IPS-18a (cell line): ENCODE measurements around the gene DNAJC11.
A peak's percentile ranks its signal among the peaks of the same experiment; 100 is the strongest.
"Not testable (repeated sequence)": the region's sequence is repeated elsewhere in the genome, so short reads cannot be mapped to it uniquely, and the experiment has no call there.

Experiments
- H3K27ac ChIP-seq: one replicate; pipeline ENCODE4 v1.5.1; 2013; ENCODE audit warnings: low read length
- H3K27me3 ChIP-seq: one replicate; pipeline ENCODE4 v1.6.1; 2013; ENCODE audit warnings: mild to moderate bottlenecking, low read length; ENCODE audit not compliant: control insufficient read depth, insufficient read depth
- H3K36me3 ChIP-seq: one replicate; pipeline ENCODE4 v1.6.1; 2013; ENCODE audit warnings: low read depth, low read length; ENCODE audit not compliant: control insufficient read depth
- H3K4me1 ChIP-seq: one replicate; pipeline ENCODE4 v1.6.1; 2013; ENCODE audit warnings: low read depth, low read length; ENCODE audit not compliant: control insufficient read depth
- H3K4me3 ChIP-seq: one replicate; pipeline ENCODE4 v1.5.1; 2013; ENCODE audit warnings: low read length
- H3K9ac ChIP-seq: one replicate; pipeline ENCODE4 v1.6.1; 2013; ENCODE audit warnings: mild to moderate bottlenecking, low read length, moderate library complexity
- H3K9me3 ChIP-seq: one replicate; pipeline ENCODE4 v1.6.1; 2013; ENCODE audit warnings: low read depth, low read length; ENCODE audit not compliant: control insufficient read depth

DNAJC11 gene

GRCh38 chr1:6730473-6730872 is 28.9 kb upstream of the DNAJC11 start:
- H3K27ac ChIP-seq = no peak overlapping the region
- H3K4me3 ChIP-seq = no peak overlapping the region
- no peaks in the 10 kb centered on the region for H3K36me3 ChIP-seq
- no peaks in the 10 kb centered on the region for H3K9me3 ChIP-seq
- H3K27me3 ChIP-seq = no peaks in the 10 kb centered on the region
- no peak overlapping the region for H3K9ac ChIP-seq
- peaks cover 8% of the 10 kb centered on the region for H3K4me1 ChIP-seq

DNA sequence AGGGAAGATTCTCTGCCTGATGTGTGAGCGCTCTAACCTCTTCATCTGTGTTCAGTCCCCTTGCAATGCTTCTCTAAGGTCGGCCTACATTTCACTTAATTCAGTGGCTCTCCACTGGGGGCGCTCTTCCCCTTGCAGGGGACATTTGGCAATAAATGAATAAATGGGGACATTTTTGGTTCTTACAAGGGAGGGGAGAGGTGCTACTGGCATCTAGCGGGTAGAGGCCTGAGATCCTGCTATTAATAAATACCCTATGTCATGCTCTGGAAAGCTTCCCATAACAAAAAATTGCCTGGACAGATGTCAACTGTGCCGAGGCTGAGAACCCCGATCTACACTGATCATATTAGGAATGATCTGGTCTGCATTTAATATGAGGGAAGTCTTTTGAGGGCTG is 25.9 kb upstream of the DNAJC11 start:
- no peaks in the 10 kb centered on the region for H3K36me3 ChIP-seq
- no peak overlapping the region for H3K27ac ChIP-seq
- no peak overlapping the region for H3K4me3 ChIP-seq
- no peak overlapping the region for H3K9ac ChIP-seq
- H3K9me3 ChIP-seq = no peaks in the 10 kb centered on the region
- H3K4me1 ChIP-seq = peaks cover 4% of the 10 kb centered on the region
- no peaks in the 10 kb centered on the region for H3K27me3 ChIP-seq

DNA sequence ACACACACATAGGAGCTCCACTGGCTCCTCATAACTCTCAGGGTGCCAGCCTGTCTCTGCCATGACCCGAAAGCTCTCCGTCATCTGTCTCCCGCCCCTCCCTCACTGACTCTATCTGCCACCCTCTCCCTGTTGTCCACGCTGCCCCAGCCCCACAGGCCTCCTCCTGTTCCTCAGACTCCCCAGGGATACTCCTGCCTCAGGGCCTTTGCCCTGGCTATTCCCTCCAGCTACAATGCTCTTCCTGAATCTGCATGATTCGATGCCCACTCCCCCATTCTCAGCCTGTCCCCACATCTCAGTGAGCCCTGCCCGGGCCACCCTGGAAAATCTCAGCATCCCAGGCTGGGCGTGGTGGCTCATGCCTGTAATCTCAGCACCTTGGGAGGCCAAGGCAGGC is 24.6 kb upstream of the DNAJC11 start:
- no peaks in the 10 kb centered on the region for H3K27me3 ChIP-seq
- H3K36me3 ChIP-seq = no peaks in the 10 kb centered on the region
- H3K9me3 ChIP-seq = no peaks in the 10 kb centered on the region
- no peak overlapping the region for H3K4me3 ChIP-seq
- peaks cover 4% of the 10 kb centered on the region for H3K4me1 ChIP-seq
- H3K27ac ChIP-seq = no peak overlapping the region
- no peak overlapping the region for H3K9ac ChIP-seq

DNA sequence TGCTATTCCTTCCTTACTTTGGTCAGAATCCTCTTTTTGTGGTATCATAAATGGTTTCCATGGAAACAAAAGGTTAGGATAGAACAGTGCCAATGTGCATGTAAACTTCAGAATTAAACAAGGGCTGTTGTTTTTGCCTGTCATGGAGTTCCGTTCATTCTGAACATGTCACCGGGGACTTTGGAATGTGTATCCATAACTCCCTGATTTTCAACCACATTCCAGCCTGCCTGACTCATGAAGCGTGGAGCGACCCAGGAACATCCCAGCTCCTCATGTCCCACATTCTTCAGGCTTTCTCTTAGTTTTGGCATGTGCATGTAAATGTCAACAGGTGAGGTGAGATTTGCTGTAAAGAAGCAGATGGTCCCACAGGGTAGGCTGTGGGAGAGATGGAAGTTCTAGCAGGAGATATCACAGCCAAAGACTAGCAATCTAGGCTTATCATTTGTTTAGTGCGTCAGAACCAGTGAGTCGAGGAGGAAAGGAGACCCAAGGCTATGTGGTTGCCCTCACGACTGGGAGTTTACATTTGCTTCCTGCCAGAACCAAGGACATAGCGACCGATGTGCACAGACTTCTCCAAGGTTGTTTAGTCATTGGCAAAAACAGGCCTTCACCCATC is 23.0 kb upstream of the DNAJC11 start:
- Histone ChIP-seq H3K27ac (no peak overlapping the region), H3K4me3 (no peak overlapping the region), H3K36me3 (no peaks in the 10 kb centered on the region), H3K4me1 (no peaks in the 10 kb centered on the region), H3K9ac (no peak overlapping the region), H3K27me3 (no peaks in the 10 kb centered on the region), H3K9me3 (no peaks in the 10 kb centered on the region)

DNA sequence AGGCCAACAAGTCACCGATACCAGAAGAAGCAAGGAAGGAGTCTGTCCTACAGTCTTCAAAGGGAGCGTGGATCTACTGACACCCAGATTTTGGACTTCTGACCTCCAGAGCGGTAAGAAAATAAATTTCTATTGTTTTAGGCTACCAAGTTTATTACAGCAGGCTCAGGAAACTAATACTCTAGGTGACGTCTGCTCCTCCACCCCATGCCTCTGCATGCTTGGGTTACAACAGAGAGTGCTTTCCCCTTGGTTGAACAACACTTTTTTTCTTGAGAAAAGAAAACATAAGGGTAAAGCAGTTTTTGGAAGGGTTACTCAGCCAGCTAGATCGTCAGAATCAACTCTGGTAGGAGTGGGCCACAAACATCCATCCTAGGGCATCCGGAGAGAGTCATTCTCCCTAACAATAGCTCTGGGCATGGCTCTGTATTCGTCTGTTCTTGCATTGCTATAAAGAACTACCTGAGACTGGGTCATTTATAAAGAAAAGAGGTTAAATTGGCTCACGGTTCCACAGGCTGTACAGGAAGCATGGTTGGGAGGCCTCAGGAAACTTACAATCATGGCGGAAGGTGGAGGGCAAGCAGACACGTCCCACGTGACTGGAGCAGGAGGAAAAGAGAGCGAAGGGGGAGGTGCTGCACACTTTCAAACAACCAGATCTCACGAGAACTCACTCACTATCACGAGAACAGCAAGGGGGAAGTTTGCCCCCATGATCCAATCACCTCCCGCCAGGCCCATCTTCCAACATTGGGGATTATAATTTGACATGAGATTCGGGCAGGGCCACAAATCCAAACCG is 22.2 kb upstream of the DNAJC11 start:
- H3K36me3 ChIP-seq = no peaks in the 10 kb centered on the region
- H3K4me1 ChIP-seq = no peaks in the 10 kb centered on the region
- no peak overlapping the region for H3K4me3 ChIP-seq
- H3K27ac ChIP-seq = no peak overlapping the region
- H3K9ac ChIP-seq = no peak overlapping the region
- no peaks in the 10 kb centered on the region for H3K27me3 ChIP-seq
- H3K9me3 ChIP-seq = no peaks in the 10 kb centered on the region

DNA sequence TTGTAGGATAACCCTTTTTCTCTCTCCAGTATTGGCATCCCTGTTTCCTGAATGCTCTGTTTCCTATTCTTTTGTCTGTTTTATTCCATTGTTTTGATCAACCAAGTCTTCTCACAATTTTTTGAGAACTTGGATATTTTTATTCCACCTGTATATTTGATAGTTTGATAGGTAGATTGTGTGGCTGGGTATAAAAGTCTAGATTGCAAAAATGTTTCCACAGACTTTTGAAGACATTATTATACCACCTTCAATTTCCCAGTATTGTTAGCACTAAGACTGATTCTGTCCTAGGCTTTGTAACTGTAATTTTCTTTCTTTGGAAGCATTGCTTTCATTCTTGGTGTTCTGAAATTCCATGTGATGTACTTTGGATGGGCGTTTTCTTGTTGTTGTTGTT is 9.6 kb upstream of the DNAJC11 start:
- H3K27ac ChIP-seq = no peak overlapping the region
- no peak overlapping the region for H3K4me3 ChIP-seq
- H3K36me3 ChIP-seq = no peaks in the 10 kb centered on the region
- no peaks in the 10 kb centered on the region for H3K9me3 ChIP-seq
- no peaks in the 10 kb centered on the region for H3K4me1 ChIP-seq
- H3K9ac ChIP-seq = no peak overlapping the region
- no peaks in the 10 kb centered on the region for H3K27me3 ChIP-seq

DNA sequence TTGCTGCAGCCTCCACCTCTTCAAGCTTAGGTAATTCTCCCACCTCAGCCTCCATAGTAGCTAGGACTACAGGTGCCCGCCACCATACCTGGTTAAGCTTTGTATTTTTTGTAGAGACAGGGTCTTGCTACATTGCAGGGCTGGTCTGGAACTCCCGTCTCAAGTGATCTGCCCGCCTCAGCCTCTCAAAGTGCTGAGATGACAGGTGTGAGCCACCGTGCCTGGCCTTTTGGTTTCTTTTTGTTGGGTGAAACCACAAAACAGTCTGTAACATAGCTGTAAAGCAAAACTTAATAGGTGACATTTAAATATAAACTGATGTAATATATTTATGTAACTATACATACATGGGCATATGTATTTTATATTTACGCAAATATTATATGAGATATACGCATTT is 3.1 kb upstream of the DNAJC11 start:
- H3K4me3 ChIP-seq = no peak overlapping the region
- H3K27me3 ChIP-seq = no peaks in the 10 kb centered on the region
- H3K4me1 ChIP-seq = peaks cover 4% of the 10 kb centered on the region
- H3K9me3 ChIP-seq = no peaks in the 10 kb centered on the region
- H3K27ac ChIP-seq = no peak overlapping the region
- H3K36me3 ChIP-seq = no peaks in the 10 kb centered on the region
- no peak overlapping the region for H3K9ac ChIP-seq

DNA sequence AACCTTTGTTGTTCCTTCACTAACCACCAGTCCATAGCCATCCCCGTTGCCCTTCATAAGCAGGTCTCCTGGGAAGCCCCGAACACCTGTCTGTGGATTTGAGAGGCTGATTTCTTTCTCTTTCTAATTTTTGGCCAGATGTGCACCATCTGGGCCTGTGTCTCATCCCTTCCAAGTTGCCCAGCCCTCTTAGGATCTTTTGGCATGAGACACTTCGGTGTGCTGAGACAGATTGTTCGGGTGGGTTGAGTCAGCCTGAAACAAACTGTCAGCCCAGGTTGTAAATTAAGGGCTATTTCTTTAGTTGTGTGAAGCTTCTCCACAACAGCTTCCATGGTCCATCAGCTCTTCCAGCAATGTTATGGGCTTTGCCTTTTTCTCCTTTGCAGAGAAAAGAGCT is 1.4 kb upstream of the DNAJC11 start:
- H3K36me3 ChIP-seq = no peaks in the 10 kb centered on the region
- H3K27ac ChIP-seq = no peak overlapping the region
- H3K4me1 ChIP-seq = peaks cover 4% of the 10 kb centered on the region
- H3K9me3 ChIP-seq = no peaks in the 10 kb centered on the region
- H3K4me3 ChIP-seq = no peak overlapping the region
- H3K27me3 ChIP-seq = no peaks in the 10 kb centered on the region
- no peak overlapping the region for H3K9ac ChIP-seq

DNA sequence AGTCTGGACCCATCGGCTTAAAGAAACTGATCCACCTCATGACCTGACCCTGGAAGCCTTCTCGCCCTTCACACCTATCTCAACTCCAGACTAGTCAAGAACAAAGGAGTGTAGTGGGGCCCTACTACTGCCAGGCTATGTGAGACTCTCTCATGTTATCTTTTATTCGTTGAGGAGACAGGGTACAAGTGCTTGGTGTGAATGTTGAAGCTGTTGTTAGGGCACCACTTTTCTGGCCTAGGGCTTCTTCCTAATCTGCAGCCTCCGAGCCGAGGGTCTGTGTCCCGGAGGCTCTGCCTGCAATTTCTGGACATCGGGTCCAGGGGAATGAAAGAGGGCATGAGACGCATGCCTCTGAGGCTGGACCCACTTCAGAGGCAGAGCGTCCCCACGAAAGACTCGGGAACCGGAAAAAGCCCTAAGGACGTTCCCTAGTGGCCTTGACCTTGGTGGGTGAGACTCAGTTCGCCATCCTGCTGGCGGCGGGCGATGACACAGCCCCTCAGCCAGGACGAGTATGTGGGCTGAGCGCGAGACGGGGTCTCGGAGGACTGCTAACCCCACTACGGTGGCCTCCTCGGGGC is 671 bp downstream of the DNAJC11 start:
- no peaks in the 10 kb centered on the region for H3K27me3 ChIP-seq
- no peaks in the 10 kb centered on the region for H3K36me3 ChIP-seq
- peak overlapping the region; percentile 93 for H3K27ac ChIP-seq
- no peaks in the 10 kb centered on the region for H3K9me3 ChIP-seq
- peak overlapping the region; percentile 98 for H3K9ac ChIP-seq
- peak overlapping the region; percentile 85 for H3K4me3 ChIP-seq
- H3K4me1 ChIP-seq = peaks cover 4% of the 10 kb centered on the region

DNA sequence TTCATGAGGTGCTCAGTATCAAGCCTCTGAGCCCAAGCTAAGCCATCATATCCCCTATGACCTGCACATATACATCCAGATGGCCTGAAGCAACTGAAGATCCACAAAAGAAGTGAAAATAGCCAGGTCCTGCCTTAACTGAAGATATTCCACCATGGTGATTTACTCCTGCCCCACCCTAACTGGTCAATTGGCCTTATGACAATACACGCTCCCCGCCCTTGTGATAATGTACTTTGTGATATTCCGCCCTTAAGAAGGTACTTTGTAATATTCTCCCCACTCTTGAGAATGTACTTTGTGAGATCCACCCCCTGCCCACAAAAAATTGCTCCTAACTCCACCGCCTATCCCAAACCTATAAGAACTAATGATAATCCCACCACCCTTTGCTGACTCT is 1.7 kb downstream of the DNAJC11 start:
- H3K4me1 ChIP-seq, H3K9me3 ChIP-seq, H3K36me3 ChIP-seq, H3K27me3 ChIP-seq, H3K27ac ChIP-seq, H3K9ac ChIP-seq: not testable (repeated sequence)
- H3K4me3 ChIP-seq = peak overlapping the region; percentile 85

GRCh38 chr1:6695868-6696267 is 5.7 kb downstream of the DNAJC11 start:
- peaks cover 6% of the 10 kb centered on the region for H3K36me3 ChIP-seq
- no peaks in the 10 kb centered on the region for H3K9me3 ChIP-seq
- no peak overlapping the region for H3K4me3 ChIP-seq
- no peak overlapping the region for H3K9ac ChIP-seq
- H3K27ac ChIP-seq = no peak overlapping the region
- no peaks in the 10 kb centered on the region for H3K27me3 ChIP-seq
- peaks cover 17% of the 10 kb centered on the region for H3K4me1 ChIP-seq
